ENCODE results near the gene NR0B2.
A peak's percentile ranks its signal among the peaks of the same experiment; 100 is the strongest.

Gene NR0B2

DNA sequence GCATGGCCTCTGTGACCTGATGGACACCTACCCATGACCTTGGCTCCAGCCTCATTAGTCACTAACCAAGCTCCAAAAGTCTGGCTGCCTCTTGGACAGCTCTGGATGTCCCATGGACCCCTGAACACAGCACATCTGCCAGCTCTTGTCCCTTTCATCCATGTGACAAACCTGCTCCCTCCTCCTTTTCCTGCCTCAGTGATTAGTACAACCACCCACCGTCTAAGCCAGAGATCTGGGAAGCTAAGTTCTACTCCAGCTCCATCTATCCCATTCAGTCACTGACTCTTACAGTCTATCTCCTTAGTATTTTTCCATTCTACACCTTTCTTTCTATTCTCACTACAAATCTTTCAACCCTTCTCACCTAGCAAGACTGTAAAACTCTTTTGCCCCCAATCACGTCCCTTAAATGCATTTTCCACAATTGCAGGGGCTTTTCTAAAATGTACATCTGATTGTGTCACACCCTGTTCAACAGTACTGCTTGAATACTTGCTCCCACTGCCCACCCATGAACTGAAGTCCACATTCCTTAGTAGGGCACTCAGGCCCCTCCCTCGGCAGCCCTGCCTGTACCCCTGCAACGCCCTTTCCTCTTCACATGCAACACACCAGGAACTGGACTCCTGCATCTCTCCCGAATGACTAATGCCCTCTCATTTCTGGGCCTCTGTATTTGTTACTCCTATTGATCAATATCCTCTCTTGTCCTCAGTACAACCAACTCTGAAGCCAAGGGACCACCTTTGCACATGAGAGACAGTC lies 30.9 kb downstream of the NR0B2 start:
- TF ChIP-seq, protein P1, sequence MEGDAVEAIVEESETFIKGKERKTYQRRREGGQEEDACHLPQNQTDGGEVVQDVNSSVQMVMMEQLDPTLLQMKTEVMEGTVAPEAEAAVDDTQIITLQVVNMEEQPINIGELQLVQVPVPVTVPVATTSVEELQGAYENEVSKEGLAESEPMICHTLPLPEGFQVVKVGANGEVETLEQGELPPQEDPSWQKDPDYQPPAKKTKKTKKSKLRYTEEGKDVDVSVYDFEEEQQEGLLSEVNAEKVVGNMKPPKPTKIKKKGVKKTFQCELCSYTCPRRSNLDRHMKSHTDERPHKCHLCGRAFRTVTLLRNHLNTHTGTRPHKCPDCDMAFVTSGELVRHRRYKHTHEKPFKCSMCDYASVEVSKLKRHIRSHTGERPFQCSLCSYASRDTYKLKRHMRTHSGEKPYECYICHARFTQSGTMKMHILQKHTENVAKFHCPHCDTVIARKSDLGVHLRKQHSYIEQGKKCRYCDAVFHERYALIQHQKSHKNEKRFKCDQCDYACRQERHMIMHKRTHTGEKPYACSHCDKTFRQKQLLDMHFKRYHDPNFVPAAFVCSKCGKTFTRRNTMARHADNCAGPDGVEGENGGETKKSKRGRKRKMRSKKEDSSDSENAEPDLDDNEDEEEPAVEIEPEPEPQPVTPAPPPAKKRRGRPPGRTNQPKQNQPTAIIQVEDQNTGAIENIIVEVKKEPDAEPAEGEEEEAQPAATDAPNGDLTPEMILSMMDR (IDR thresholded peaks at IDR 0.05): no peak

DNA sequence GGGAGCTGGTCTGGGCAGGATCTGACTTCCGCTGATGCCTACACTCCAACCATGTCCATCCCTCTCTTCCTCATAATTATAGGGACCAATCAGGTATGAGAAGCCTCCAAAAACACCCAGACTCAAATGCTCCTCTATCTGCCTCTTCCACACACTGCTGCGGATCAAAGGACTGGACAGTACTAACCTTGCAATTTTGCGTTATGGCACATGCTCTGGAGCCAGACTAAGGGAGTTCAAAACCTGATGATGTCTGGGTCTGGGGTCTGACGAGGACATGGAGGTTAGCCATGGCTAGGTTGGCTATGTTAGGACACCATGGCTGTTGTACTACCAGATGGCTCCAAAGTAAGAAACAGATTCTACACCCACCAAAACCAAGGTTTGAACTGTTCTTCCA lies 34.0 kb downstream of the NR0B2 start:
- TF ChIP-seq, protein P1 (IDR thresholded peaks at IDR 0.05): no peak

DNA sequence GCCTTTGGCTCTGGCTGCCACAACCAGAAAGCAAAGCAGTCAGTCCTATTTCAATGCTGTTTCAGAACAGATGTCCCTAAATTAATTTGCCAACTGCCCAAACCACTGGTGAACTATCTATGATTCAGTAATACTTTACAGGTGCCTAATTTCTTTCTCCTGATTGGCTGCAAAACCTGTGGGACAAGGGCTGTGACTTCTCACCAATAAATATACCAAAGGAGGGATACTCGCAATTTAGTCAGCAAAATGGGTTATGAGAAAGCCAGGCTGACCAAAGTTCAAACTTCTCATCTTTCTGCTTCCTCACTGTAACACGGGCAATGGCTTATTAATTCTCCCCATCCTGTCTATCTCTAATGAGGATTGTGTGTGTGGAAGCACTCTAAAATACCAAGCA lies 36.4 kb downstream of the NR0B2 start:
- TF ChIP-seq, protein P1 (IDR thresholded peaks at IDR 0.05): no peak

DNA sequence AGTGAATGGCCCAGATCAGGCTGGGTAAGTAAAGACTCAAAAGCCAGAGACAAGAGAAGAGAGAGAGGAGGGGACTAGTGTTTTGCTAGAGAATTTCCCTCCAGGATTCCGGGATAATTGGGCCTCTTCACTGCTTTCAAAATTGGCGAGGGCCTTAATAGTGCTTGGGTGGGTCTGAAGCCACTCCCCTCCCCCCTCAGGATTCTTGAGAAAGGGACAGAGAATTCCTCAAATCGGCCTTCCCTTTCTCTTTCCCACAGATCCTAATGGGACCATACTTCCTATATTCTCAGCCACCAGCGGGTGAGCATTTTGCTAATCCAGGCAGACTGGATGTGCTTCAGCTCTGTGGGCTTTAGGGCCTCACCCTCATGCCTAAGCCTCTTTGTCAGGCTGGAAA lies 38.9 kb downstream of the NR0B2 start:
- TF ChIP-seq, protein P1 (IDR thresholded peaks at IDR 0.05): no peak

DNA sequence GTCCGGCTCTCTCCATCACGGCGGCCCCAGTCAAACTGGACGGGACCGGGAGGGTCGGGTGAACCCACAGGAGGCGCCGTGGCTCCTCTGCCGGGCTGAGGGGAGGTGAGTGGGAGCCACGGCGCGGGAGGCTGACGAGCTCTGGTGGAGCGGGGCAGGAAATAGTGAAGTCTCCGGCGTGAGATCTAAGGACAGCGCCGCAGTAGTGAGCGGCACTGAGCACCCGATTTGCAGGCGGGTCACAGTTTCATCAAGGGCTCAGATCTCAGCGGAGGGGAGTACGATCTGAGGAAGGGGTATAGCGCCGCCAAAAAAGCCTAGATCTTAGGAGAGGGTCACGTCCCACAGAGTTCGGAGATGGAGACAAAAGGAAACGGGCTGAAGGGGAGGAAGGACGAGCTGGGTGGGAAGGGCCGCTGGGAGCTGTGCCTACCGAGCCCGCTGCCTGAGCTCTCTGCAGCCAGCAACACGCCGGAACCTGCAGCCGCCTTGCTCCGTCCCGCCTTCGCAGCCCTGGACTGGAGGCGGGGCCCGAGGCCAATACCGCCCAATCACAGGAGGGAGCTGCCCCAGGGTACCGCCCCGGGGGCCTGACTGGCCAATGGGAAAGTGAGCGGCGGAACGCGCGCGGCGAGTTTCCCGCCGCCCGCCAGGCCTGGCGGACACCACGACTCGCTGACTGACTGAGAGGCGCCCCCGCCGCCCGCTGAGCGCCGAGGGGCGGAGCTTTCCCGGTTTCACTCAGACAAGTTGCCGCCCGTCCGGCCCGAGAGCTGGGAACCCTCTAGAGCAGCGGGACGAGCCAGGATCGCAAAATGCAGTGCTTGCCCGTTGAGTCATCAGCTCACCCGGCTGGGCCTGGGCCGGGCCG lies 48.9 kb downstream of the NR0B2 start:
- TF ChIP-seq, protein P1 (IDR thresholded peaks at IDR 0.05): peak; percentile 19; the same call in 1 of the 2 replicates

DNA sequence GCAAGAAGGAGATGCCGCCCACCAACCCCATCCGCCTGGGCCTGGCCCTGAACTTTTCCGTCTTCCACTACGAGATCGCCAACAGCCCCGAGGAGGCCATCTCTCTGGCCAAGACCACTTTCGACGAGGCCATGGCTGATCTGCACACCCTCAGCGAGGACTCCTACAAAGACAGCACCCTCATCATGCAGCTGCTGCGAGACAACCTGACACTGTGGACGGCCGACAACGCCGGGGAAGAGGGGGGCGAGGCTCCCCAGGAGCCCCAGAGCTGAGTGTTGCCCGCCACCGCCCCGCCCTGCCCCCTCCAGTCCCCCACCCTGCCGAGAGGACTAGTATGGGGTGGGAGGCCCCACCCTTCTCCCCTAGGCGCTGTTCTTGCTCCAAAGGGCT lies 50.1 kb downstream of the NR0B2 start:
- TF ChIP-seq, protein P1 (IDR thresholded peaks at IDR 0.05): no peak

DNA sequence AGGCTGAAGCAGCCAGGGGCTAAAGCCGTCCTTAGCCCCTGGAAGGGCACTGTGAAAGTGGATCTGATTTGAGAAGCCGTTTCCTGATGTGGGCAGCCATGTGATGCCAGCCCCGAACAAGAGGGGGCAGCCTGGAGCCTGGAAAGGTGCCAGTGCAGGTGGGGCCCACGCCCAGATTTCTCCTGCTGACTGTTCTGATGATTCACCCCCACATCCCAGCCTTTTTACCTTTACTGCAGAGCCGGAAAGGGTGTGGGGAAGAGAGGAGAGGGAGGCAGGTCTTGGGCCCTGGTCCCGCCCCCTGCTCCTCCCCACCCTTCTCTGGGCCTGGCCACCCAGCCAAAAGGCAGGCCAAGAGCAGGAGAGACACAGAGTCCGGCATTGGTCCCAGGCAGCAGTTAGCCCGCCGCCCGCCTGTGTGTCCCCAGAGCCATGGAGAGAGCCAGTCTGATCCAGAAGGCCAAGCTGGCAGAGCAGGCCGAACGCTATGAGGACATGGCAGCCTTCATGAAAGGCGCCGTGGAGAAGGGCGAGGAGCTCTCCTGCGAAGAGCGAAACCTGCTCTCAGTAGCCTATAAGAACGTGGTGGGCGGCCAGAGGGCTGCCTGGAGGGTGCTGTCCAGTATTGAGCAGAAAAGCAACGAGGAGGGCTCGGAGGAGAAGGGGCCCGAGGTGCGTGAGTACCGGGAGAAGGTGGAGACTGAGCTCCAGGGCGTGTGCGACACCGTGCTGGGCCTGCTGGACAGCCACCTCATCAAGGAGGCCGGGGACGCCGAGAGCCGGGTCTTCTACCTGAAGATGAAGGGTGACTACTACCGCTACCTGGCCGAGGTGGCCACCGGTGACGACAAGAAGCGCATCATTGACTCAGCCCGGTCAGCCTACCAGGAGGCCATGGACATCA lies 50.7 kb downstream of the NR0B2 start, which contains the start of gene SFN:
SFN (plus strand) TSS at position 369 of the 904 bp plus-strand sequence; CDS start at position 433, 64 bp downstream.
- TF ChIP-seq, protein P1 (IDR thresholded peaks at IDR 0.05): peak; percentile 30; the same call in 1 of the 2 replicates
